Epithelial cell of prostate (primary cell): Measurements from ENCODE around the gene MSANTD2.

ENCODE experiments used
- DNase-seq: peaks from one replicate; pipeline ENCODE4 v3.0.0-alpha.2; 2011; ENCODE audit warnings: low read depth, low spot score
- H3K27ac ChIP-seq: fragments of 450-650 bp; 2 replicates; pipeline ENCODE4 v1.5.1; 2017; ENCODE audit warnings: mild to moderate bottlenecking

The MSANTD2 gene

DNA sequence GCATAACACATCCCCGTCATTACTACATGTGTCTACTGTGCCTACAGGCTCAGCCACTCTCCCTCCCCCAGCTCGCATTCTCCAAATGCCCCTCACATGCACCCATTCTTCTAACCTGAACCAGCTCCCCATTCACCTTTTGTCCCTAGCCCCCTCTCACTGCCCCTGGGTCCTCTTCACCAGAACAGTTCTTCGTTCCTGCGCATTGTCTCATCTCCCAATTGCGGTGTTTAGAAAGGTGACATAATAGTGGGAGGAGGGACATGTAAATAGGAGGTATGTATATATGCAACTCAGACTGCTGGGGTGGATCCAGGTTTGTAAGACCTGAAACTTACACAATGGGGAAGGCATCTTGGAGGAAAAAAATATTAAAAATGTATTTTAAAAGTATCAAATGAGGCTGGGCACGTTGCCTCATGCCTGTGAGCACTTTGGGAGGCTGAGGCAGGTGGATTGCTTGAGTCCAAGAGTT lies 43.4 kb downstream of the MSANTD2 start:
- H3K27ac ChIP-seq = no peak overlapping the region
- no peak for DNase-seq

DNA sequence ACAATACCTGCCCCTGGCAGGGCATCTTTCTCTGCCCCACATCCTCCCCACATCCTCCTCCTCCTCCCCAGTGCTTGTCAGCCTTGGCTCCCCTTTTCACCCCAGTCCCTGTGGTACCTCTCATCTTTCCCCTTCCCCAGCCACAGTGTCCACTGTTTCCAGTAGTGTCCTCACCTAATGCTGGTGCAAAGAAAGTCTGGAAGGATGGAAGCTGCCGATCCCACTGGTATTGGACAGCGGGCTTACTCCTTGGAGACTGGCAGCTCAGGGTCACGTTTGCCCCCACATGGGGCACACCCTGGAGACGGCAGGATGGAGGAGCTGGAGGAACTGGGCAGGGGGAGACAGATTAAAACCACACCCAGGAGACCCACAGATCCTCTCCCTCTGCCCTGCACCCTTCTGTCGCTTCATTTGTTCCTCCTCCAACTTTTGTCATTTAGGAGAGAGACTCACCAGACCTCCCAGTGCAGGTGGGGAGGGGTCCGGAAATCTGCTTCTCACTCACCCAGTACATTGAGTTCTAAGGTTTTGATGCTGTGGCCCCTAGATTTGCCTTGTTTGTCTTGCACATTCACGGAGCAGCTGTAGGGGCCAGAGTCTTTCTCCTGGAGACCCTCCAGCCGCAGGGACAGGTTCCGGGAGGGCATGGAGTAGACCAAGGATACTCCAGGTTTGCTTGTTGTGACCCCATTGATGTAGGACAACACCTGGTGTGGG lies 44.0 kb downstream of the MSANTD2 start:
- DNase-seq = no peak
- H3K27ac ChIP-seq = no peak overlapping the region

DNA sequence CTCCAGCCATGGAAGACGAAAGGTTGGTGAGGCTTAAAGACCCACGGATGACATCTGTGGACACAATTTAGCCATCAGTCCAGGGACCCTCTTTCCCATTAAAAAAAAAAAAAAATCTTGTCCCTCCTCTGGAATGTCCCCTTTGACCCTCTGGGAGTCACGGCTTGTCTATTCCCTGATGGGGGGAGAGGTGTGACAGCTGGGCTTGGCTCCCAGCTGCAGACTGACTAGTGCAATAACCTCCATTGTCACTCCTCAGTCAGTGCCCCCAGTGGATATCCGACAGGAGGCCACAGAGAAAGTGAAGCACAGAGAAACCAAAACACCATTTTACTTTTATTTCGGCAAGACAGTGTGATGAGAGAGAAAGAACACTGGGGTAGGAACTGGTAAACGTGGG lies 45.5 kb downstream of the MSANTD2 start:
- no peak overlapping the region for H3K27ac ChIP-seq
- DNase-seq = no peak

DNA sequence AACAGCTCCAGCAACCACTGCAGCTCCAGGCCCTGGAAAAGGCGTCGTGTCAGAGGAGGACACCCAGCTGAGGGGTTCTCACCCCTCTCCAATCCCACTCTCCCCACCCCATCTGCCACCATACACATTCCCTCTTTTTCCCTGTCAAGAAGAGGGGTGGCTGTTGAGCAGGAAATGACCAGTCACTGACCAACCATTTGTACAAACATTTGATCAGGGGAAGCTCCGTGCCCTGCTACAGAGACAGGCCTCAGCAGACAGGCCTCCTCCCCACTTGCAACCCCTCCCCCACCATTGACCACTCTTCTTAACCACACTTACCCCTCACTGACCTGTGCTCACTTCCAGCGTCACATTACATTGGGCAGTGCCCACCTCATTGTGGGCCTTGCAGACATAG lies 45.9 kb downstream of the MSANTD2 start:
- DNase-seq = no peak
- H3K27ac ChIP-seq = no peak overlapping the region

DNA sequence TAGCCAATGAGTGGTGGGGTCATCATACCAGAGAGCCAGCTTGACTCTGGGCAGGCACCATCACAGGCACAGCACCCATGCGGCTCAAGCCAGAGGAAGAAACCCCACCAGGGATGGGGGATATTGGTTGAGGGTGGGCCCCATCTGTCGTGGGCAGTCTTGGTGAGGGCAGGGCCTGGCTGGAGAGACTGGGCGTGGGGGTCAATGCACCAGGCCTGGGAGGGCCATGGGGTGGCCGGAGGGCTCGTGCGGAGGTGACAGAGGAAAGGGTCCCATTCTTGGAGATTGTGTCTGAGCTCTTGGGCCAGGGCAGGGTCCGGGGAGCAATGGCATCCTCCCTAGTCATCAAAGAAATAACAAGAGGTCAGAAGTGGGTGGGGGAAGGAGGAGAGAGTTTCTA lies 46.6 kb downstream of the MSANTD2 start:
- DNase-seq = no peak
- no peak overlapping the region for H3K27ac ChIP-seq

DNA sequence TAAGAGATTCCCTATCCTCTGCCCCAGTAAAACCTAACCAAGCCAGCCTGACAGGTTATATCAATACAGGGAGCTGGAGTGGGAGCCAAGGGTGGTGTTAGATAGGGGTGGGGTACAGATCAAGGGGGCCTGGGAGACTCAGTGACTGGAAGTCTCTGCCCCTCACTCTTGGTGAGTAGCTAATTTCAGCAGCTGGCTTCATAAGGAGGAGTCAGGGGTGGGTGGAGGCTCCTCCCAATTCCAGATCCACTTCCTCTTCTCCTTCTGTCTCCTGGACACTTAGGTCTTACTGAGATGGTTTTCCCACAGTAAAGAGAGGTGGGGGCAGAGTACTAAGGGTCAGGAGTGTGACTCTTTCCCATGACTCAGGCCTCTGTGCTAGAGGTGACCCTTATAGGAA lies 47.0 kb downstream of the MSANTD2 start:
- no peak overlapping the region for H3K27ac ChIP-seq
- DNase-seq = no peak

DNA sequence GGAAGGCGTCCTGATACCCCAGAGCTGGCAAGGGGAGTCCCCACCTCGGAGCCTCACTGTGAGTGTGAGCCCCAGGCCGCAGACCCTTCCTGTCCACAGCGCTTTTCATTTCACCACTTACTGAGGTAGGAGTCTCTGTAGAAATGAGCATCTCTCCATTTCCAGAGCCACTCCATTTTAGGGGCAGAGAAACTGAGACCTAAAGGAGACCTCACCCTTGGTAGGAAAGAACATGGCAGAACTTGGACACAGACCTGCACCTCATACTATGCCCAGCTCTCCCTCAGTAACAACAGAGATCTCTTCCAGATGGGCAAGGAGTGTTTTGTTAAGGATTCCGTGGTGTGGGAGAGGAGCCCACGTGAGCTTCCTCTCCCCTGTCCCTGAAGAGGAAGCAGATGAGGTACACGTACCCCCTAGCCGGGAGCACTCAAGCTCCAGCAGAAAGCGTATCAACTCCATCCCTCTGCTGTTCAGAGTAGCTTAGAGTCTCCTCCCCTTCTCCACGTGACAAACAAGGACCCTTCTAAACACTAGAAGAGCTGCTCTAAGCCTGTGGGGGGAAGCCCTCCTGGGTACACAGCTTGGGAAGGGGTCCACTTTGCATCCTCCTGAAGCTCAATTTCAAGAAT lies 47.6 kb downstream of the MSANTD2 start:
- no peak overlapping the region for H3K27ac ChIP-seq
- DNase-seq = no peak

DNA sequence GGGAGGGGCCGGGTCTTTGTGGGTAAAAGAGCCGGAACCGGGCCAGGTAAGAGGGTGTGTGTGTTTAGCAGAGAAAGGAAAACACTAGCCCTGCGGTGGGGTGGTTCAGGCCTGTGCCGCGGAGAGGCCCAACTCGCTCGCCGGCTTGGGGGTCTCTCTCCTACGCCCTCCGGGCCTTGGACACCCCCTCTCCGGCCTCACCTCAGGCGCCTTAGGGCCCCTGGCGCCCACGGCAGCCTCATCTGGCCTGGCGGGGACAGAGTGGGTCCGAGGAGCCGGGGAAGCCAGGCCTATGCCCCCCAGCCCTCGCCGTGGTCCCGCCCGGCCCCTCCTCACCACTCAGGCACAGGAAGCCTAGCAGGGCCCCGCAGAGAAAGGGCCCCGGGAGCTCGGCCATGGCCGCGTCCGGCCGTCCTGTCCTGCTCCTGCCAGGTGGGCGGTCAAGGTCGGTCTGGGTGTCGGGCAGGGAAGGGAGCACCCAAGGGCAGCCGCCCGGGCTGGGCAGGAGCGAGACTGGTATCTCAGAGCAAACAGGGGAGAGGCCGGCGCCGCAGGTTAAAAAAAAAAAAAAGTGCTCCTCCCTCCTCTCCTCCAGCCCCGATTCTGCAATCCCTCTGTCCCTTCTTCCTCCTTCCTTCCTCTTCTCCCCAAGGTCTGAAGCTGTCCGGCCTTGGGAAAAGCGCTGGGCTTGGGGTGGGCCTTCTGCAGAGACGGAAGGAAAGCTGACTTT lies 48.3 kb downstream of the MSANTD2 start, which contains the start of gene VSIG2:
Gene VSIG2 (minus strand): TSS at position 515 of the 730 bp plus-strand sequence. CDS start 118 bp downstream, at position 397.
- no peak within 1 kb of the TSS for H3K27ac ChIP-seq
- DNase-seq = no peak

DNA sequence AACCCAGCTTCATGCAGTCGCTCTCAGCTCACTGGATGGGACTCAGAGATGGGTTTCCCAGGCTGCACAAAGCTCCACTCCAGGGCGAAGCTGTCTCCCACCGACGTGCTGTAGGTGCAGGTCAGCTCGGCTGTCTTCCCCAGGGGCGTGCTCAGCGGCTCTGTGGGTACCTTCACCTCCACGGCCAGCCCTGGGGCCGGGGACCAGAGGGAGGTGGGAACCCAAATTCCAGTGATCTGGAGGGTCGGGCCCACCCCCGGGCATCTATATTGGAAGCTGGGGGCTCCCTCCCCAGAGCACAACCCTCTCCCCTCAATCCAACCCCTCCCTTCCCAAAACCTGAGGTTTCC lies 48.8 kb downstream of the MSANTD2 start:
- no peak overlapping the region for H3K27ac ChIP-seq
- DNase-seq = no peak

DNA sequence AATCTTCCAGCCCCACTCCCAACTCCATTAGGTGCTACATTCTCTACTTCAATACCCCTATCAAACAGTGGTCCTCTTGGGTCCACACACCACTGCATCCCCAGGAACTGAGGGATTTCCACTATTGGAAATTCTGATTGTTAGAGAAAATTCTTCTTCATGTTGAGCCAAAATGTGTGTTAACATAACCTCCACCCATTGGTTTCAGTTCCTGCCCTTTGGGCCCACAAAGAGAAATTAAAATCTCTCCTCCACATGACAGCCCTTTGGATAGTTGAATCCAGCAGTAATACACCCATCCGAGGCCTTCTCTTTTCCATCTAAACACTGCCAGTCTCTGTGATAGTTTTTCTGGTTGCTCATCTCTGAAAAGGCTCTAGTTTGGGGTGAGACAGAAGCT lies 50.3 kb downstream of the MSANTD2 start:
- DNase-seq = no peak
- H3K27ac ChIP-seq = peak overlapping the region; percentile 89

DNA sequence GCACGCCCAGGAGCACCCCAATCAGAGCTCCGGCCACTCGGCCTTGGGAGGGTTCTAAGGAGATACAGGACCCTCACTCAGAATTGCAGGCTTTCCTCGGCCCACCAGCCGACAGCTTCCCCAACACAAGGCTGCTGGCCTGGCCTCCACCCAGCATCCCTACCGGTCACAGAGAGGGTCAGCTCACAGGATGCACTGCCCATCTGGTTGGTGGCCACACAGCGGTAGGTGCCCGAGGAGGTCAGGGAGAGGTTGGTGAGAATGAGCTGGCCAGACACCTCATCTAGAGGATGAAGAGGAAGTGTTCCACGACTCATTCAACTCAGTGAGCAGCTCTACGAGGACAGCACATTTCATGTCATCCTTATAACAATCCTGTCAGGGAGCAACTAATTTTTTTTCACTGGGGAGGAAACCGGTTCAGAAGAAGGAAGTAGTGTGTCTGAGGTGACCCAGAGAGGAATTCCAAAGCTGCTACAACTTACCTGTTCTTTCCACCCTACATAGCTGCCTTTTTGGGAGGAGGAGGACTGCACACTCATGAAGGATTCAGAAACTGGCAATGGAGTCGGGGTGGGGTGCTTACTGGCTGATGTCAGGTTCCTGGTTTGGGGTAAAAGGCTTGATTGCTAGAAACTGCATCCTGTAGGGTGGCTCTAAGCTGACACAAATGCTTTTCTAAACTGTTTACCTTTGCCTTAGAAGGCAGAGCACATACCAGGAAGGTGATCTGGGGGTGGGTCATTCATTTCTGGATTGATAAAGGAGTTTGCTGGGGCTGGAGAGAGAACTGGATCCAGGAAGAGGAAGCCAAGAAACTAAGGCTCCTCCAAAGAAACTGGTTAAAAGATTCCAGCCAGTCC lies 51.5 kb downstream of the MSANTD2 start:
- peak overlapping the region; percentile 89 for H3K27ac ChIP-seq
- peak; percentile 37 for DNase-seq

DNA sequence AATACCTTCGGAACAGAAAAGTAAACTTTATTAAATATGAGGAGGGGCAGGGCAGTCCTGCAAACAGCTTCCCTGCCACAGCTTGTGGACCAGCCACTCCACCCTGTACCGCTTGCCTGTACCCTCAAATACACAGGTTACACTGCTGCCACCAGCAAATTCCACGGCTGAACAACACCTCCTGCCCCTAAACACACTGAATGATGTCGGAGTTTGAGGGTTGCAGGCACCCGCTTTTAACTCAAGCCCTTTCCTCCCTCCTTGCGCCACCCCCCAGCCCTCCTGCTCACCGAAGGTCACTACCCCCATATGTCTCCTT lies 52.1 kb downstream of the MSANTD2 start:
- DNase-seq = no peak
- H3K27ac ChIP-seq = peak overlapping the region; percentile 89

DNA sequence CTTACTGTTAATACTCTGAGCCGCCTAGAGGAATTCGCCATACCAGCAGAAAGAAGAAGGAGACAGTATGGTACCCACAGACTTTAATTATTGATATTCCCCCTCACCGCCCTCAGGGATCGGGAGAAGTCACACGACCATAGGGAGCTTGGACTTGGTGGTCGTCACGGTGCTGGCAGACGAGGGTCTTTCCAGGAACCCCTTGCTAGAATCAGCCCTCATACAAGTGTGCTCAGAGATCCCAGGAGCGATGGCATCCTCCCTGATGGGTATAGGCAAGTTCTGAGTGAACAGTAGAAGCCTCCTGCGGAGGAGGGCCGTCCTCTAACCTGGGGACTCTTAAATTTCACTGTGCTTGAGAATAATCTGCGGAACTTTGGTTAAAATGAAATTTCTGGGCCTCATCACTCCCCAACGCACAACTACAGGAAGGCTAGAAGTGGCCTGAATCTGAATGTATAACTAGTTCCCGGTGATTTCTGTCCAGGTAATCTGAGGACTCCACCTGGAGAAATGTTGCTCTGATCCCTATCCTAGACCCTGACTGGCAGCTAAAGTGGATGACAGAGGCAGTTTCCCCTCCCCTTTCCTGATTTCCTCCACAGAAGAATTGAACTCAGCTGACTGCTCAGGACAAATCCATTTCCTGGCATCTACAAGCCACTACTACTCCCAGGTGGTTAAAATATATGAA lies 52.7 kb downstream of the MSANTD2 start:
- H3K27ac ChIP-seq = peak overlapping the region; percentile 89
- DNase-seq = no peak

DNA sequence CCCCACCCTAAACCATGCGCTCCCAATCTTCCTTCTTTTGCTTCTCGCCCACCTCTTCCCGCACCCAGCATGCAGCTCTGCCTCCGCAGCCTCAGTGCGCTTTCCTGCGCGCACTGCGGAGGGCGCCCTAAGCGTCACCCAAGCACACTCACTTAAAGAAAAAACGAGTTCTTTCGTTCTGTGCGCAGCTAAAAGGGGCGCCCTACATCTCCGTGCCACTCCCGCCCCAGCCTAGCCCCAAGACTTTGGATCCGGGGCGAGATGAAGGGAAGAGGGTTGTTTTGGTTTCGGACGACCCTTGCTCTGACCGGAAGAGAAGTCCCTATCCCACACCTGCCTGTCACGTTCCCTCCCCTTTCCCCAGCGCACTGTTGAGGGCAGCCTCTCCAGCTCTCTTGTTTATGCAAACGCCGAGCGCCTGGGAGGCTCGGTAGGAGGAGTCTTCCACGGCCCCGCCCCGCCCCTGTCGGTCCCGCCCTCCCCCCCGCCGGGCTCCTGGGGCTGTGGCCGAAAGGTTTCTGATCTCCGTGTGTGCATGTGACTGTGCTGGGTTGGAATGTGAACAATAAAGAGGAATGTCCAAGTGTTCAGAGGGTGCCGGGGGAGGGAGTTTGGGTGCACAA lies 53.5 kb downstream of the MSANTD2 start:
- peak overlapping the region; percentile 89 for H3K27ac ChIP-seq
- DNase-seq = peak; percentile 27

DNA sequence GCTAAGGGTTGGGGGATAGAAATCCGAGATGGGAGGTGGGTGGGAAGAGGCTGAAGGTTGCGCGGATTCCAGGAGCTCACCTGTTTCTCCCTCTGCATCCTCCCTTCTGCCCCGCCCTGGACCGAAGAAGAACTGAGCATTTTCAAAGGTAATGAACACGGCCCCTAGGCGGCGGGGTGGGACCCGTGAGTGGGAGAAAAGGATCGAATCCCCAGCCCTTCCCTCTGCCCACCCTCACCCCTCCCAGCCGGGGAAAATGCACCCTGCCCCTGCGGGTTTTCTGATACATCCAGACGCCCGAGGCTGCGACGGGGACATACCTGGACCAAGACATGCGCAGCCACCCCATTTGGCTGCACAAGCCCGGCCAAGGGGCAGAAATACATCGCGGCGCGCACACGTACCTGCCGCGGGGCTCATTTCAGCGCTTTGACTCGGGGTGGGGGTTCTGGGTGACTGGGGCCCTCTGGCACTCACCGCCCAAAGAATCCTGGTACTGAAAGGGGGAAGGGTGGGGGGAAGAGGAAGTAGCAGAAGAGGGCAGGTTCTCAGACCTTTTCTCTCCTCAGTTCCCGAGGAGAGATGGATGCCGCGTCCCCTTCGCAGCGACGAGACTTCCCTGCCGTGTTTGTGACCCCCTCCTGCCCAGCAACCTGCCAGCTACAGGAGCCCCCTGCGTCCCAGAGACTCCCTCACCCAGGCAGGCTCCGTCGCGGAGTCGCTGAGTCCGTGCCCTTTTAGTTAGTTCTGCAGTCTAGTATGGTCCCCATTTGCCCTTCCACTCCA lies 54.2 kb downstream of the MSANTD2 start:
- H3K27ac ChIP-seq = peak overlapping the region; percentile 89
- DNase-seq = no peak

DNA sequence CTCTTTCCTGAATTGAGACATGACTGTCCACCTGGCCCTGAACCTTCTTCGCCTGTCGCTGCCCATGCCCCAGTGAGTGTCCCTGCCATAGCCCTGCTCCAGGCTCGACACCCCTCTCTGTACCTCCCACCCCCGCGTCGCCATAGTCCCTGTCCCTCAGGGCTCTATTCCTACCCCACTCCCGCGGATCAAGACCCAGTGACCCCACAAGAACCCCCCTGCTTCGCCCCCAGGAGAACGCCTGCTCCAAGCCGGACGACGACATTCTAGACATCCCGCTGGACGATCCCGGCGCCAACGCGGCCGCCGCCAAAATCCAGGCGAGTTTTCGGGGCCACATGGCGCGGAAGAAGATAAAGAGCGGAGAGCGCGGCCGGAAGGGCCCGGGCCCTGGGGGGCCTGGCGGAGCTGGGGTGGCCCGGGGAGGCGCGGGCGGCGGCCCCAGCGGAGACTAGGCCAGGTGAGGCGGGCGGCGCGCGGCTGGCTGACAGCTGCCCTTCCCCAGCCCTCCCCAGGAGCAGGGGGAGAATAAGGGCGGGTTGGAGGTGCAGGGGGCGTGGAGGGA lies 54.9 kb downstream of the MSANTD2 start:
- H3K27ac ChIP-seq = no peak overlapping the region

DNA sequence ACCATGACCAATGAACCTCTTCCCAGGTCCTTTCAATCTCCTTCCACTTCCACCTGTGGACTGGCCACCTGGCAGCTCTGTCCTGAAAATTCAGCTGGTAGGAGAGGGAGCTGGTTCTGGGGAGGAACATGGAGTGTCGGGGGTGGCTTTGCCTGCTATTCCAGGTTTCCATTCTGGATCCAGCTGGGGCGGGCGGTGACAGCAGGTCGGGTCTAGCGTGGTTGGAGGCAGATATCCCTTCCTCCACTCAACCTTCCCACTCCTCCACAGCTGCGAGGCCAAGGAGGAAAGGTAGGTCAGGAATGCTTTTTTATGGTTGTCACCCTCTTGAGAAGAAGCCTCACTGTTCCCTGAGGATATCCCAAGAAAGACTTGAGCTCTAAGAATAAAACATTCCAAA lies 57.2 kb downstream of the MSANTD2 start:
- H3K27ac ChIP-seq = no peak overlapping the region
- no peak for DNase-seq

More for the DNA sequence above, 54.9 kb downstream of the MSANTD2 start:
- no peak for DNase-seq

DNA sequence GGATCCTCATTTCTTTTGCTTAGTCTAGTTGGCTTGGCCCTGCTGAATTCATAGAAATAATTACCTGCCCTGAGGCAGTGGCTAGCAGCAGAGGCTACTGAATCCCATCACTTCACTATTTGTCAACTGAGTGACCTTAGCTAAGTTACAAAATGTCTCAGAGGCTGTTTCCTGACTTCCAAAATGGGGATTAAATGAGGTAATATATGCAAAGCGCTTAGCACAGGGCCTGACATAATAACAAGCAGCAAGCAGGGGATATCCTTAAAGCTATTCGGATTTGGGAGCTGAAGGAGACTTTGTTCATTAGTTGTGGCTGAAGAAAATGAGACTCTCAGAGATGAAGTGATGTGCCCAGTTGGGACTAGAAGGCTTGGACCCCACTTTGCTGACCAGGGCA lies 57.7 kb downstream of the MSANTD2 start:
- H3K27ac ChIP-seq = no peak overlapping the region
- DNase-seq = no peak
